GM12878 (cell line): Measurements from ENCODE around the gene PAX5.

Experiments used
- BCLAF1 ChIP-seq: fragments of 450-650 bp; IDR thresholded peaks from 2 replicates; pipeline ENCODE4 v1.6.1; 2017; ENCODE audit warnings: antibody characterized with exemption, mild to moderate bottlenecking, moderate library complexity
- CTCF ChIP-seq, 3 experiments: IDR thresholded peaks in 2 of 3; conservative IDR thresholded peaks in 1 of 3; 2 replicates each; pipeline ENCODE4 v1.5.1; 2011; ENCODE audit warnings: low read depth in 3 of 3, low read length in 3 of 3, mild to moderate bottlenecking in 3 of 3, control low read depth in 2 of 3, moderate library complexity in 2 of 3, inconsistent platforms in 1 of 3, mixed read lengths in 1 of 3; ENCODE audit not compliant: control insufficient read depth in 2 of 3, insufficient read depth in 1 of 3; ENCODE audit errors: extremely low read depth in 1 of 3
- ELK1 ChIP-seq: IDR thresholded peaks from 2 replicates; pipeline ENCODE4 v1.6.1; 2012; ENCODE audit warnings: low read depth, low read length, improper control_type of control experiment
- EZH2 ChIP-seq: IDR thresholded peaks from 2 replicates; pipeline ENCODE4 v1.6.1; 2012; ENCODE audit warnings: low read depth, mild to moderate bottlenecking, control low read depth, inconsistent platforms, low read length, borderline replicate concordance; ENCODE audit not compliant: control insufficient read depth
- JUND ChIP-seq: IDR thresholded peaks from 2 replicates; pipeline ENCODE4 v1.6.1; 2012; ENCODE audit warnings: low read depth, mild to moderate bottlenecking, low read length, improper control_type of control experiment, moderate library complexity
- POLR2A ChIP-seq: IDR thresholded peaks from 2 replicates; pipeline ENCODE4 v1.6.1; 2011; ENCODE audit warnings: low read depth, mild to moderate bottlenecking, low read length
- RFX5 ChIP-seq: IDR thresholded peaks from 2 replicates; pipeline ENCODE4 v1.6.1; 2011; ENCODE audit warnings: low read depth, low read length, improper control_type of control experiment
- YBX1 ChIP-seq: fragments of 450-650 bp; IDR thresholded peaks from 2 replicates; pipeline ENCODE4 v1.6.1; 2016; ENCODE audit warnings: antibody characterized with exemption

GRCh38 chr9:36912620-36913019 is 121.4 kb downstream of the PAX5 start:
- TF ChIP-seq CTCF (IDR thresholded peaks at IDR 0.05 in 2 of 3, conservative IDR thresholded peaks at IDR 0.05 in 1 of 3; ENCODE audit: control insufficient read depth in 2 of 3, extremely low read depth in 1 of 3, insufficient read depth in 1 of 3, low read depth in 3 of 3, low read length in 3 of 3) (no peak), EZH2 (no peak), RFX5 (no peak), JUND (no peak), POLR2A (no peak), BCLAF1 (no peak), YBX1 (no peak), ELK1 (no peak)
